ENCODE measurements around the gene EDA2R.

DNA sequence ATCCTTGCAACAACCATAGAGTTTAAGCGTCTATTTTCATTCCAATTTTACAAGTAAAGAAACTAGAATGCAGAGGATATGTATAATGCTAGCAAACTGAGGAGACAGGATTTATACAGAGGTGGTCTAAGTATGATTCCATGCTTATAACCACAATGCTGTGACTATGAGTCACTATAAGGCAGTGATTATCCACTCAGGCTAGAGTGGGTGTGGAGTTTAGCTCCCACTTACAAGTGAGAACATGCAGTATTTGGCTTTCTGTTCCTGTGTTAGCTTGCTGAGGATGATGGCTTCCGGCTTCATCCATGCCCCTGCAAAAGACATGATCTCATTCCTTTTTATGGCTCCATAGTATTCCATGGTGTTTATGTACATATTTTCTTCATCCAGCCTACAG is 41.6 kb upstream of the EDA2R start:
- TF ChIP-seq POLR2A (IDR thresholded peaks at IDR 0.05; ENCODE audit: low read depth): no peak
- TF ChIP-seq, protein P1, sequence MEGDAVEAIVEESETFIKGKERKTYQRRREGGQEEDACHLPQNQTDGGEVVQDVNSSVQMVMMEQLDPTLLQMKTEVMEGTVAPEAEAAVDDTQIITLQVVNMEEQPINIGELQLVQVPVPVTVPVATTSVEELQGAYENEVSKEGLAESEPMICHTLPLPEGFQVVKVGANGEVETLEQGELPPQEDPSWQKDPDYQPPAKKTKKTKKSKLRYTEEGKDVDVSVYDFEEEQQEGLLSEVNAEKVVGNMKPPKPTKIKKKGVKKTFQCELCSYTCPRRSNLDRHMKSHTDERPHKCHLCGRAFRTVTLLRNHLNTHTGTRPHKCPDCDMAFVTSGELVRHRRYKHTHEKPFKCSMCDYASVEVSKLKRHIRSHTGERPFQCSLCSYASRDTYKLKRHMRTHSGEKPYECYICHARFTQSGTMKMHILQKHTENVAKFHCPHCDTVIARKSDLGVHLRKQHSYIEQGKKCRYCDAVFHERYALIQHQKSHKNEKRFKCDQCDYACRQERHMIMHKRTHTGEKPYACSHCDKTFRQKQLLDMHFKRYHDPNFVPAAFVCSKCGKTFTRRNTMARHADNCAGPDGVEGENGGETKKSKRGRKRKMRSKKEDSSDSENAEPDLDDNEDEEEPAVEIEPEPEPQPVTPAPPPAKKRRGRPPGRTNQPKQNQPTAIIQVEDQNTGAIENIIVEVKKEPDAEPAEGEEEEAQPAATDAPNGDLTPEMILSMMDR (IDR thresholded peaks at IDR 0.05): no peak
- no peak for TF ChIP-seq EP300 (IDR thresholded peaks at IDR 0.05)
